ENCODE measurements around the gene WDR72.

DNA sequence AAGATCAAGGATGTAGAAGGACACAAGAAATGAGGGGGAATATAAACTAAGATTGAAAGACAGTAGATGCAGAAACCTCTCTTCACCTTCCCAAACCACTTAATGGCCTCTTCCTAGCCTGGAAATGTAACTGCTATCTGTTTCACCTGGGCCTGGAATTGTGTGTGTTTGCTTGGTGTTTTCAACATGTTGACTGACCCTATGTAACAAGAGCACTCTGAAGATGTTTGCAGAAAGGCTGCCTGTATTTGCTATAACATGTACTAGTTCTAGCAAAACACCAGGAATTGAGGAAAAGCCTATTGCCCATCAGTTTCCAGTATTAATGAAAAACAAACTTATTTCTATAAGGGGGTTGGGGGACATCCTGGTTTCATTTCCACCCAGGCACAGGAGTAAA lies 248.3 kb downstream of the WDR72 start:
- no peak for TF ChIP-seq POLR2A (IDR thresholded peaks at IDR 0.05; ENCODE audit: low read depth, low read length)
- TF ChIP-seq POLR2AphosphoS5 (IDR thresholded peaks at IDR 0.05; ENCODE audit: low read depth, low read length), result no peak
